ENCODE data around the gene NDUFB2. TPM values are rescaled to one million over a fixed set of nuclear protein-coding genes. Genes with fewer than 3 reads are reported as not detected.

The NDUFB2 gene
- total RNA-seq, 1 donor from 2014 or later, result 257 TPM

DNA sequence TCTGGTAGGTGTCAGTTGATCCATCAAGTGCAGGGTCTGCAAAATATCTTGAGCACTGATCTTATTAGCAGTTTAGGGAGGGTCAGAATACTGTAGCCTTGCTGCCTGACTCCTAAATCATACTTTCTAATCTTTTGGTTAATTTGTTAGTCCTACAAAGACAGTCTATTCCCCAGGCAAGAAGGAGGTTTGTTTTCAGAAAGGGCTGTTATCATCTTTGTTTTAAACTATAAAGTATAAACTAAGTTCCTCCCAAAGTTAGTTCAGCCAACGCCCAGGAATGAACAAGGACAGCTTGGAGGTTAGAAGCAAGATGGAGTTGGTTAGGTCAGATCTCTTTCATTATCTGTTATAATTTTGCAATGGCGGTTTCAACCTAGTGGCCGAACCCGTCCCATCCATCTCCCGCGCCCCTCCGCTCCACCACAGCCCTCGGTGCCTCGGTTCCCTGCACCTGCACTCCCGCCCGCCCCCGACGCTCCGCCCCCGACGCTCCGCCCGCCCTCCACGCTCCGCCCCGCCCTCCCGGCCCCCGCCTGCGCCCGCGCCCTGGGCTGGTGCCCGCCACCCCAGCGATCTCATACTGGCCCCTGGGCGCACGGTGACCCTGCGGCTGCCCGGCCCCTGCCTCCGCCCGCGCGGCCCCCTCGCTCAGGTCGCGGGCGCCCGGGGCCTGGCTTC, 24.0 kb upstream of the NDUFB2 start, which contains the start of gene ADCK2:
ADCK2 (plus strand) TSS at position 564 of the 681 bp plus-strand sequence. CDS start 386 bp downstream, outside the sequence.
- intact Hi-C loops (cut with DNase I), result no loop called here
- TF ChIP-seq POLR2A (IDR thresholded peaks at IDR 0.05) (peak in 1 of 2 donors; percentile 12), POLR2AphosphoS5 (IDR thresholded peaks at IDR 0.05; ENCODE audit: insufficient read depth in 1 of 2, low read depth in 1 of 2) (no peak)
- Histone ChIP-seq H3K4me1 (peaks cover 33% of the 10 kb centered on the region), H3K9me3 (no peaks in the 10 kb centered on the region), H3K4me3 (peak within 1 kb of the TSS; percentile 81 to 97), H3K27me3 (no peaks in the 10 kb centered on the region), H3K27ac (peak within 1 kb of the TSS; percentile 93), H3K36me3 (no peaks in the 10 kb centered on the region)
- DNase-seq (ENCODE audit: extremely low spot score in 2 of 2), result no peak

DNA sequence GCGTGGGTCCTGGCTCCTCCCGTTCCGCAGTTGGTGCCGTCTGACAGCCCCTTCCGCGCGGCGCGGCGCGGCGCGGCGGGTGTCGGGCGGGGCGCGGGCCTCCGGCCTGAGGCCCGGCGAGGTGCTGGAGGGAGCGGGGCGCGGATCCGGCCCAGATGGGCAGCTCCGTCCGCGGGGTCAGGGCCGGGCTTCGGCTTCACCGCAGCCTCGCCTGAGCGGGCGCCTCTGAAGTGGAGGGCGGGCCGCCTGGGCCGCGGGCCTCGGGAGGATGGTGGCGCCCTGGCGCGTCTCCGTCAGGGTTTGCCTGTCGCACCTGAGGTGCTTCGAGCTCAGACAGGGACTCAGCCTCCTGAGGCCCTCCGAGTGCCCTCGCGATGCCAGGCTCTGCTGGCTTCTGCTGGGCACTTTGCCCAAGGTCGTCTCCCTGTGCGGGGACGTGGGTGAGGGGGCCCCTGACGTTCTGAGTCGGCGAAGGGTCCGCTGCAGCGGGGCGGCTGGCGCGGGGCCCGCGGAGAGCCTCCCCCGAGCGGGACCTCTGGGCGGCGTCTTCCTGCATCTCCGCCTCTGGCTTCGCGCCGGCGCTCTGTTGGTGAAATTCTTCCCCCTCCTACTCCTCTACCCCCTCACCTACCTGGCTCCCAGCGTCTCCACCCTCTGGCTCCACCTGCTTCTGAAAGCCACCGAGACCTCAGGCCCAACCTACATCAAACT, 23.3 kb upstream of the NDUFB2 start:
- DNase-seq (ENCODE audit: extremely low spot score in 2 of 2), result no peak
- Histone ChIP-seq H3K9me3 (no peaks in the 10 kb centered on the region), H3K4me3 (peak overlapping the region; percentile 81 to 97), H3K36me3 (no peaks in the 10 kb centered on the region), H3K4me1 (peaks cover 33% of the 10 kb centered on the region), H3K27me3 (no peaks in the 10 kb centered on the region), H3K27ac (peak overlapping the region; percentile 93)
- TF ChIP-seq POLR2A (IDR thresholded peaks at IDR 0.05), result no peak
- TF ChIP-seq POLR2AphosphoS5 (IDR thresholded peaks at IDR 0.05; ENCODE audit: insufficient read depth in 1 of 2, low read depth in 1 of 2), result peak in 1 of 2 donors; percentile 58
- intact Hi-C loops (cut with DNase I), result no loop called here

DNA sequence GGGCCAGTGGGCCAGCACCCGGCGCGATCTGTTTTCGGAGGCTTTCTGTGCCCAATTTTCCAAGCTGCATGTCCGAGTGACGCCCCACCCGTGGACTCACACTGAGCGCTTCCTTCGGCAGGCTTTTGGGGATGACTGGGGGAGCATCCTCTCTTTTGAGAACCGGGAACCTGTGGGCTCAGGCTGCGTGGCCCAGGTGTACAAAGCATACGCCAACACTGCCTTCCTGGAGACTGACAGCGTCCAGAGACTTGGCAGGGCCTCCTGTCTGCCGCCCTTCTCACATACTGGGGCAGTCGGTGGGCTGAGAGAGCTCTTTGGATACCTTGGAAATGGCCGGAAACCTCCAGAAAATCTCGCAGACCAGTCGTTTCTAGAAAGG, 22.7 kb upstream of the NDUFB2 start:
- Histone ChIP-seq H3K27me3 (no peaks in the 10 kb centered on the region), H3K27ac (peak overlapping the region; percentile 93), H3K9me3 (no peaks in the 10 kb centered on the region), H3K36me3 (no peaks in the 10 kb centered on the region), H3K4me3 (peak overlapping the region; percentile 81 to 97), H3K4me1 (peaks cover 33% of the 10 kb centered on the region)
- intact Hi-C loops (cut with DNase I), result no loop called here
- no peak for TF ChIP-seq POLR2A (IDR thresholded peaks at IDR 0.05)
- TF ChIP-seq, protein P1, sequence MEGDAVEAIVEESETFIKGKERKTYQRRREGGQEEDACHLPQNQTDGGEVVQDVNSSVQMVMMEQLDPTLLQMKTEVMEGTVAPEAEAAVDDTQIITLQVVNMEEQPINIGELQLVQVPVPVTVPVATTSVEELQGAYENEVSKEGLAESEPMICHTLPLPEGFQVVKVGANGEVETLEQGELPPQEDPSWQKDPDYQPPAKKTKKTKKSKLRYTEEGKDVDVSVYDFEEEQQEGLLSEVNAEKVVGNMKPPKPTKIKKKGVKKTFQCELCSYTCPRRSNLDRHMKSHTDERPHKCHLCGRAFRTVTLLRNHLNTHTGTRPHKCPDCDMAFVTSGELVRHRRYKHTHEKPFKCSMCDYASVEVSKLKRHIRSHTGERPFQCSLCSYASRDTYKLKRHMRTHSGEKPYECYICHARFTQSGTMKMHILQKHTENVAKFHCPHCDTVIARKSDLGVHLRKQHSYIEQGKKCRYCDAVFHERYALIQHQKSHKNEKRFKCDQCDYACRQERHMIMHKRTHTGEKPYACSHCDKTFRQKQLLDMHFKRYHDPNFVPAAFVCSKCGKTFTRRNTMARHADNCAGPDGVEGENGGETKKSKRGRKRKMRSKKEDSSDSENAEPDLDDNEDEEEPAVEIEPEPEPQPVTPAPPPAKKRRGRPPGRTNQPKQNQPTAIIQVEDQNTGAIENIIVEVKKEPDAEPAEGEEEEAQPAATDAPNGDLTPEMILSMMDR (IDR thresholded peaks at IDR 0.05), result no peak
- TF ChIP-seq POLR2AphosphoS5 (IDR thresholded peaks at IDR 0.05; ENCODE audit: insufficient read depth in 1 of 2, low read depth in 1 of 2), result no peak
- DNase-seq (ENCODE audit: extremely low spot score in 2 of 2), result no peak

DNA sequence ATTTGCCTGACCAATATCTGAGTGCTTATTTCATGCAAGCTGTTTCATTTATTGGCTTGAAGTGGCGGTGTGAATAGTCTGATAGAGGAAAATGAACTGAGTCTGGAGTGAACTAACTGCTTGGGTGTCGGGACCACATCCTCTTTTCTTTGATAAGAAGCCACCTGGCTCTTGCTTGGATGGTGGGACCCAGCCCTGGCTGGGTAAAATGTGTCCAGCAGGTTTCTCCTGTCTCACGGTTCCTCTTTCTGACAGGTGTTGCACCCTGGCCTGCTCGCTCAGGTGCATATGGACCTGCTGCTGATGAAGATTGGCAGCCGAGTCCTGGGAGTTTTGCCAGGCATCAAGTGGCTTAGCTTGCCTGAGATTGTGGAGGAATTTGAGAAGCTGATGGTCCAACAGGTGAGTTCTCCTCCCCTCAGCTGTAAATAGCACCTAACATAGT, 22.1 kb upstream of the NDUFB2 start:
- H3K9me3 ChIP-seq, result no peaks in the 10 kb centered on the region
- intact Hi-C loops (cut with DNase I), result no loop called here
- DNase-seq (ENCODE audit: extremely low spot score in 2 of 2), result no peak
- H3K27ac ChIP-seq, result peak overlapping the region; percentile 93
- no peak for TF ChIP-seq POLR2AphosphoS5 (IDR thresholded peaks at IDR 0.05; ENCODE audit: insufficient read depth in 1 of 2, low read depth in 1 of 2)
- TF ChIP-seq, protein P1 (IDR thresholded peaks at IDR 0.05), result no peak
- no peak for TF ChIP-seq POLR2A (IDR thresholded peaks at IDR 0.05)
- no peaks in the 10 kb centered on the region for H3K27me3 ChIP-seq
- H3K36me3 ChIP-seq, result no peaks in the 10 kb centered on the region
- peaks cover 33% of the 10 kb centered on the region for H3K4me1 ChIP-seq
- H3K4me3 ChIP-seq, result peak overlapping the region in 1 of 2 donors; percentile 81

DNA sequence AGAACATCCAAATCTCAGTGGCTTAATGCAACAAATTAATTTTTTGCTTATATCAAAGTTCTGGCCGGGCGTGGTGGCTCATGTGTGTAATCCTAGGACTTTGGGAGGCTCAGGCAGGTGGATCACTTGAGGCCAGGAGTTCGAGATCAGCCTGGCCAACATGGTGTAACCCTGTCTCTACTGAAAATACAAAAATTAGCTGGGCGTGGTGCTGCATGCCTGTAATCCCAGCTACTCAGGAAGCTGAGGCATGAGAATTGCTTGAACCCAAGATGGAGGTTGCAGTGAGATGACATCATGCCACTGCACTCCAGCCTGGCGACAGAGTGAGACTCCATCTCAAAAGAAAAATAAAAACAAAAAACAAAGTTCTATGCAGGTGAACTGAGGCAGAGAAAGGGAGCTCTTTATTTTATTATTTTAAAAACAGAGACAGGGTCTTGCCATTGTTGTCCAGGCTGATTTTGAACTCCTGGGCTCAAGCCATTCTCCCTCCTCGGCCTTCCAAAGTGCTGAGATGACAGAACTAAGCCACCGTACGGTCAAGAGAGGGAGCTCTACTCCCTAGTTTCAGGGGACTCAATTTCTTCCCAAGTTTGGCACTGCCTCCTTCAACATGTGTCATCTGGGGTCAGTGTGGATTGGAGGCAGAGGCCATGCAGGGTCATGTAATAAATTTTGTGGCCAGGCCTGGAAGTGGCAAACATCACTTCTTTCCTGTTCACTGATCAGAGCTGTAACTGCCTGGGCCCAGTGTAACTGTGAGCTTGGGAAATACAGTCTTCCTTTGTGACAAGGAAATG, 21.4 kb upstream of the NDUFB2 start:
- no peaks in the 10 kb centered on the region for H3K36me3 ChIP-seq
- no peaks in the 10 kb centered on the region for H3K9me3 ChIP-seq
- intact Hi-C loops (cut with DNase I), result no loop called here
- H3K4me1 ChIP-seq, result peaks cover 33% of the 10 kb centered on the region
- H3K27ac ChIP-seq, result no peak overlapping the region
- H3K27me3 ChIP-seq, result no peaks in the 10 kb centered on the region
- no peak for TF ChIP-seq POLR2AphosphoS5 (IDR thresholded peaks at IDR 0.05; ENCODE audit: insufficient read depth in 1 of 2, low read depth in 1 of 2)
- TF ChIP-seq, protein P1 (IDR thresholded peaks at IDR 0.05), result no peak
- TF ChIP-seq POLR2A (IDR thresholded peaks at IDR 0.05), result no peak
- no peak overlapping the region for H3K4me3 ChIP-seq
- no peak for DNase-seq (ENCODE audit: extremely low spot score in 2 of 2)
